ENCODE results near the gene SASS6.

The SASS6 gene

GRCh38 chr1:100039591-100039990 is 93.1 kb downstream of the SASS6 start:
- DNase-seq: no peak
- no peak for ATAC-seq

DNA sequence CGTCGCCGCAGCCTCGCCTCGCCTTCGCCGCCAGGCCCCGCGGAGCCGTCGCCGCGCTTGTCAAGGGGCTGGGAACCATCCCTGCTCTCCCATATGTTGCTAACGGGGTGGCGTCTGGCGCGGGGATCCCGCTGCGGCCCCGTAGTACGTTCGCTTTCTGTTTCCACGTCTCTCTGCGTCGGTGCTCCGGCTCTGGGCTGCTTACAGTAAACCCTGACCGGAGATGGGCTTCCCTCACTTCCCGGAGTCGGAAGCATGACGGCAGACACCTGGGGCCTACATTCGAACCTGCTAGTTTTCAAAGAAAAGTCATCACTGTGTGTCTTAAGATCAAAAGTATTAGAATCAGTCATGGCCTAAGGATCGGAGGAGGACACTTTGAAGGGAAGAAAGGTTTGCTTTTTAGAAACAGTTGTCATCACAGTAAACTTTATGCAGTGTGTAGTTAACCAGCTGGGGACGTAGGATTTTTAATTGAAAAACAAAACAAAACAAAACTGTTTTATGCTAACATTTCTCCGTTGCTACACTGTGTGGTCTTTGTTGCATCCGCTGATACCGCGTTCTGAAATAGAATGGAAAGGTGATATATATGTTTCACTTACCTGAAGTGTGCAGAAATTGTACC is 94.0 kb downstream of the SASS6 start:
- ATAC-seq: peak; percentile 61
- peak; percentile 77 for DNase-seq

- peak; percentile 94 for ATAC-seq
- DNase-seq: peak; percentile 93
These were observed 94.6 kb downstream of the SASS6 start for GRCh38 chr1:100037927-100038659.

DNA sequence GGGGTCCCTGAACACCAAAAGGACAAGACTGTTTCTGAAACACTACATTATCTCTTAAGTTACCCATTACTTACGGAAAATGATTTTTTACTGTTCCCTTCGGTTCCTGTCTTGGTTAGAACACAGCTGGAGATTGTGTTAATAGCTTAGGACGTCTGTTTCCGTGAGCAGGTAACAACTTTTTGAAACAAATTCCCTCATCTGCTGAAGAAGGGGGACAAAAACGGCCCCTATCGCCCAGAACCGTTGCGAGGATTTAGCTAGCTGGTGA is 95.1 kb downstream of the SASS6 start:
- DNase-seq (no peak), ATAC-seq (no peak)

DNA sequence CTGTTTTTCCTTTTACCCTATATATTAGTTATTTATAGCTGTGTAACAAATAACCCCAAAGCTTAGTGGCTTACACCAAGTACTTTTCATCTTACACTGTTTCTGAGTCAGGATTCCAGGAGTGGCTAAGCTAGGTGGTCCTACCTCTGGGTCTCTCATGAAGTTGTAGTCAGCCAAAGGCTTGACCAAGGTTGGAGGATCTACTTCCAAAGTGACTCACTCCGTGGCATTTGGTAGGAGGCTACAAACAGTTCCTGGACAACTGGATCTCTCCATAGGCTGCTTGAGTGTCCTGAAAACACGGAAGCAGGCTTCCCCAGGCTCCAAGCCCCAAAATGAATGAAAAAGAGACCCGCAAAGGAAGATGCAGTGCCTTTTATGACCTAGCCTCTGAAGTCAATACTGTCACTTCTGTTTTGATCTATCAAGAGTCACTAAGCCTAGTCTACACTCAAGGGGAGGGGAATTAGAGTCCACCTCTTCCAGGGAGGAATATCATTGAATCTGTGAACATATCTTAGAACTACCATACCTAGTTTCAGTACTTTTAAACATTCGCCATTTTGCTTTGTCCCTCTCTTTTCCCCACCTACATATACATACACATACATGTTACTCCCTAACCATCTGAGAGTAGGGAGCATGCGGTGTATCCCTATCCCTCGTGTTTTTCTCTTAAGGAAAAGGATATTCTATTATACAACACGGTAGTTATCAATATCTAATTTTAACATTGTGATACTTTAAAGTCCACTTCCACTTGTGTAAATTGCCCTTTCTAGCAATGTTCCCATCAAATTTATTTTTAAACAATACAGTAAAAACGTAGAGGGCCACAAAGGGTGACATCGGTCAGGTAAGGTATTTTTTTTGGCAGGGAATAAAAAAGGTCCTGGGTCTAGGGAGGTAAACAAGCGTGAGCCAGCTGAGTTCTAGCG is 95.7 kb downstream of the SASS6 start:
- DNase-seq (no peak), ATAC-seq (no peak)

- no peak for ATAC-seq
- no peak for DNase-seq
These were observed 97.5 kb downstream of the SASS6 start for GRCh38 chr1:100035214-100035613.

DNA sequence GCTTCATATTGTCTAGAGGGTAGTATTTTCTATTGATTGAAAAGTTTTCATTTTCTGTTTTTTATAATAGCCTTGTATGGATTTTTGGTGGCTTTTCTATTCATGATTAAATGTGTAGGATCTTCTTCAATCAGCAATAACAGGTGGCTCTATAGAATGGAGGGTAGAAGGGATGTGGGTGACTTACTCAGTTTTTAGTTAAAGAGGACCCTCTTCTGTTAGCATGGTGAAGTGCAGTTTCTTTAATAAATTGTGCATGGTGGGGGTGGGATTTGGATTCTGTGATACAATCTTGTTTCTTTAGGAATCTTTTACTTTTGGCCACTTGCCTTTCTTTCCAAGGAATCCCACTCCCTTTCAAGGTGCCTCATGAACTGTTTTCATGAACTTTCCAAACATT is 98.3 kb downstream of the SASS6 start:
- ATAC-seq: no peak
- DNase-seq: no peak

Measured in stimulated activated naive CD8-positive, alpha-beta T cell treated with anti-CD3 and anti-CD28 coated beads, Interleukin-15, Interleukin-2, amounts not matched to agents 100 U/mL and 50 U/mL, for 24 hours (primary cell).